SK-N-SH (cell line): ENCODE results near the gene DDX51.

Experiments used
- CTCF ChIP-seq: fragments of 200-600 bp; sonication (generic); IDR thresholded peaks from 2 replicates; pipeline ENCODE4 v1.6.1; 2017; ENCODE audit warnings: antibody characterized with exemption, mild to moderate bottlenecking, moderate library complexity
- EP300 ChIP-seq, 2 experiments: IDR thresholded peaks; 2 replicates each; pipeline versions ENCODE4 v1.4.0 to v1.6.1; 2012; ENCODE audit warnings: borderline replicate concordance in 1 of 2, low read depth in 1 of 2, low read length in 1 of 2
- EZH2phosphoT487 ChIP-seq: fragments of 200-600 bp; sonication (generic); IDR thresholded peaks from 2 replicates; pipeline ENCODE4 v1.6.1; 2017; ENCODE audit warnings: low read depth, mixed run types, mild to moderate bottlenecking, antibody characterized with exemption, moderate library complexity, borderline replicate concordance
- JUND ChIP-seq: IDR thresholded peaks from 2 replicates; pipeline ENCODE4 v1.4.0; 2012
- MEF2A ChIP-seq: IDR thresholded peaks from 2 replicates; pipeline ENCODE4 v1.4.0; 2012; ENCODE audit warnings: low read depth, borderline replicate concordance
- POLR2AphosphoS5 ChIP-seq: IDR thresholded peaks from 2 replicates; pipeline ENCODE4 v1.6.1; 2012; ENCODE audit warnings: low read depth, low read length
- RAD21 ChIP-seq: IDR thresholded peaks from 2 replicates; pipeline ENCODE4 v1.6.1; 2012; ENCODE audit warnings: mild to moderate bottlenecking, low read length
- REST ChIP-seq: IDR thresholded peaks from 2 replicates; pipeline ENCODE4 v1.6.1; 2012; ENCODE audit warnings: mild to moderate bottlenecking, low read depth, low read length, moderate library complexity
- RFX5 ChIP-seq: IDR thresholded peaks from 2 replicates; pipeline ENCODE4 v1.6.1; 2012; ENCODE audit warnings: mild to moderate bottlenecking, improper control_type of control experiment, low read length

GRCh38 chr12:132164426-132164825, 20.3 kb upstream of the DDX51 start:
- no peak for TF ChIP-seq CTCF
- TF ChIP-seq RFX5 = no peak
- no peak for TF ChIP-seq JUND
- TF ChIP-seq RAD21 = no peak
- TF ChIP-seq REST = no peak
- TF ChIP-seq EZH2phosphoT487 = no peak
- no peak for TF ChIP-seq EP300 (IDR thresholded peaks at IDR 0.05; ENCODE audit: borderline replicate concordance in 1 of 2, low read depth in 1 of 2, low read length in 1 of 2)
- TF ChIP-seq POLR2AphosphoS5 = no peak
- no peak for TF ChIP-seq MEF2A
